KG1 (cell line): ENCODE data around the gene REEP5.
"Not testable (repeated sequence)": the region's sequence is repeated elsewhere in the genome, so short reads cannot be mapped to it uniquely, and the experiment has no call there.

Experiments
- DNase-seq: peaks from one replicate; lab custom pipeline; 2025; lab: John Stamatoyannopoulos, UW

The REEP5 gene

DNA sequence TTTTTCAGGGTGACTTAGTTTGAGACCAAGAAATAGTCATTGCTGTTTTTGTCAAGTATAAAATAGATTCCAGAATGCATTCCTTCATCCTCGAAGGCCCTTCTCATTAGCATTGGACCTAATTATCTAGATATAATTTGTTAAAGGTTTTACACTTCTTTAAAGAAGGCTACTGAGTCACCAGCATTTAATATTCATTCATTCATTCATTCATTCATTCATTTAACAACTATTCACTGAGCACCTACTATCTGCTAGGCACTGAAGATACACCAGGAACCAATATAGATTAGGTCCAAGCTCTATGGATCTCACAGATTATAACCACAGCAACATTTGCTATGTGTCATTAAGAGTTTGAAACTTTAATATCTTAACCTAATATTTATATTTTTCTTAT is 11.1 kb upstream of the REEP5 start:
- no peak for DNase-seq

GRCh38 chr5:112931473-112931872 is 9.4 kb upstream of the REEP5 start:
- no peak for DNase-seq

DNA sequence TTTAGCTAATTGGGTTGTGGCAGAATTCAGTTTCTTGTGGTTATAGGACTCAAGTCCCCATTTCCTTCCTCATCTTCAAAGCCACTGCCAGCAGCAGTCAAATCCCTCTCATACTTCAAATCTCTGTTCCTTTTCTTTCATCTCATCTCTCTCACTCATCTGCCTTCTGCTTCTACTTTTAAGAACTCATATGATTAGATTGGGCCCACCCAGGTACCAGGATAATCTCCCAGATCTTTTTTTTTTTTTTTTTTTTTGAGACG is 8.0 kb upstream of the REEP5 start:
- no peak for DNase-seq

GRCh38 chr5:112929336-112930081 is 7.5 kb upstream of the REEP5 start:
- DNase-seq, result no peak

DNA sequence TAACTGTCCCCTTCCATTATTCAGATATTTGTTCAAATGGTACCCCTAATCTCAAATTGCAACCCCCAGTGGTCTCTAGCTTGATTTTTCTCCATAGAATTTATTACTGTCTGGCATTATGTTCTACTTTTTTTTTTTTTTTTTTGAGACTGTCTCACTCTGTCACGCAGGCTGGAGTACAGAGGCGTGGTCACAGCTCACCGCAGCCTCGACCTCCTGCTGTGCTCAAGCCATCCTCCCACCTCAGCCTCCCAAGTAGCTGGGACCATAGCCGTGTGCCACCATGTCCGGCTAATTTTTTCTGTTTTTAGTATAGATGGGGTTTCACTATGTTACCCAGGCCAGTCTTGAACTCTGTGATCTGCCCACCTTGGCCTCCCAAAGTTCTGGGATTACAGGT is 2.0 kb upstream of the REEP5 start:
- no peak for DNase-seq

- no peak for DNase-seq
Observed at GRCh38 chr5:112923148-112923917, 1.3 kb upstream of the REEP5 start.

DNA sequence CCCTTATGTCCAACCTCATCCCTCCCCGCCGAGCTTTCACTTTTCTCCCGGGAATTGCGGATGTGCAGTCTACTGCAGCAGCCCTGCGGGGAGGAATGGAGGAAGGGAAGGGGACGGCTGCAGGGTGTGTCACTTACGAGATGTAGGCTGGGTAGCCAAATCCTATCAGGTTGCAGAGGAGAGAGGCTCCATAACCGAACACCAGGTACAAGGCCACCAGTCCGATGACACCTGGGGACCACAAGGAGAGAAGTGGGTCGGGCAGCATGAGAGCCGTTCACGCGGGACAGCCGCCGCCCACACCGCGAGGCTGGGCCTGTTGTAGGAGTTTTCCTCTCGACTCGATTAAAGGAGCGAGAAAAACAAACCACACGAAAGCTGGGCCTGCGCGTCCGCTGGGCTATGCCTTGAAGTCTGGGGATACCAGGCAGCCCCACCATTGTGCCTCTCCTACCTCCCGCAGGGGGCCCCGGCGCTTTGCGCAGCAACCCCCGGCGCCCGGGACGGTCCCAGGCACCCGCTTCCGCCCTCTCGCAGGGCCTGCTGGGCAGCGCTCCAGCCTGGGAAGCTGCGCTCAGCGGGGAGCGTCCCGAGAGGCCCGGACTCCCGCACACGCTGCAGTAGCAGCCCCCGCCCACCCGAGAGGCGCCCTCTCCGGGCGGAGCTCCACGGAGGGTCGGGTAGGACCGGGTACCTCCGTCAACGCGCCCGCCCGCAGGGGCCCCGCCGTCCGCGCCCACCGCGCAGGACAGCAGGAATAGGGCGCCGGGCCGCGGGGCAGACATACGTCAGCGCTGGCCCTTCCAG is 798 bp downstream of the REEP5 start:
- no peak for DNase-seq

GRCh38 chr5:112919972-112920371 is 2.1 kb downstream of the REEP5 start:
- no peak for DNase-seq

- DNase-seq, result no peak
Observed at GRCh38 chr5:112918679-112919078, 3.3 kb downstream of the REEP5 start.

- DNase-seq, result no peak
Observed at GRCh38 chr5:112918136-112918535, 3.9 kb downstream of the REEP5 start.

DNA sequence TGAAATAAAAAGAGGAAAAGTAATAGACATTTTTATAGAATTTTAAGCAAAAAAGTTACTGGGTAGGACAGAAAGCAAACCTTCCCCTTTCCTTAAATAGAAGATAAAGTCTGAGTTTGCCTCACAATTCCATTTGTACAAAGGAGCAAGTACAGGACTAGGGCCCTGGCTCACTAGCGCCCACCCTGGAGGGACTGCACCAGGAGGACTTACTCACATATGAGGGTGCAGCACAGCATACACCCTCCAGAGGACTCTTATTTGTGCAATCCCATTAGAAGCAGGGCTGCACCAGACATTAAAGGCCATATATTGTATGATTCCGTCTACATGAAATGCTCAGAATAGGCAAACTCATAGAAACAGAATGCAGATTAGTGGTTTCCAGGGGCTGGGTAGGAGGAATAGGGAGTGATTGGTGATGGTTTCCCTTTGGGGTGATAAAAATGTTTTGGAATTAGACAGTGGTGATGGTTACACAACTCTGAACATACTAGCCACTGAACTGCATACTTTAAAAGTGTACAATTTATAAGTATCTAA is 4.5 kb downstream of the REEP5 start:
- no peak for DNase-seq

DNA sequence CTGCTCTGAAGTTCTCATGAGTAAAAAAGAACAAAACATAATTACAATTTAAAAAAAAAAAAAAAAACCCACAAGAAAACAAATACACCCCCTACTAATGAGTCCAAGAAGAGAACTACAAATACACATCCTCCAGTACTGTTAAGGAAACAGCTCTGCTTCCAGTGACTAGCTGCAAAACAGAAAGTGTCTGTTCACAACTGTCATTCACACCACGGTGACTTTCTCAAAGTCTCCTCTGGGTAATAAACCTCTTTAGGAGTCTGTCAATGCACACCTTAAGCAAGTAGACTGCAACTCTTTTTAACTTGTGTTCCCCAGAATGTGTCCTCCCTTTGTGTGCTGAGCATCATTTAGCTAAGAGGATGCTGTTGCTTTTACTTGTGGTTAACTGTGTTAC is 6.2 kb downstream of the REEP5 start:
- DNase-seq, result no peak

GRCh38 chr5:112914584-112914983 is 7.4 kb downstream of the REEP5 start:
- DNase-seq, result no peak

DNA sequence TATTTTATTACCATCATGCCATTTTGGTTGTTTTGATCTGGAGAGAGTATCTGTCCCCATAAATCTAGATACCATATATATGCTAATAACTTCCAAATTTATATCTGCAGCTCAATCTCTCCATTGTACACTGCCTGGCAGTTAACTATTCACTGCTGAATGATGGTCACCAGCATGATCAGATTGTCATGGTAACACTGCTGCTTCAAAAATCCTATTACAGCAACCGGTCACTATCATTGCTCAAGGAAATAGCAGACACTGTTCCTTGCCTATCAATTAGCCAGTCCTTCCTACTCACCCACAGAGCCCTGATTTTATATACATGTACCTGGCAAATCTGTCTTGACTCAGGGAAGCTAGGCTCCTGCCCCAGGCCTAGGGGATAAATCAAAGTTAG is 11.5 kb downstream of the REEP5 start:
- DNase-seq, result no peak

DNA sequence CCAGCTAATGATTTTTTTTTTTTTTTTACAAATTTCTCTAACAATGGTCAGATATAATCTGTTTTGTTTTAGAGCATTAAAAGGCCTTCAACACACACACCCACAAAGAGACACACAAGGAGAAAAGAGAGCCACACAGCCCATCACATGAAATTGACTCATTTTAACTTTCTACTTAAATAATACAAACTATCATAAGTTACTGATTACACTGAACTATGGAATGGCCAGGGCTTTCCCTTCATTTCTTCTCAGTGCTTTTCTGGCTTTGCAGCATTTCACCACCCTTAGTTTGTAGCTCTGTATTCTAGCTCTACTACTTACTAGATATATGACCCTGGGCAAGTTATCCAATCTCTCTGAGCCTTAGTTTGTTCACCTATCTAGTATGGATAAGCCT is 13.2 kb downstream of the REEP5 start:
- no peak for DNase-seq

- no peak for DNase-seq
Observed at GRCh38 chr5:112907166-112907631, 14.8 kb downstream of the REEP5 start.

DNA sequence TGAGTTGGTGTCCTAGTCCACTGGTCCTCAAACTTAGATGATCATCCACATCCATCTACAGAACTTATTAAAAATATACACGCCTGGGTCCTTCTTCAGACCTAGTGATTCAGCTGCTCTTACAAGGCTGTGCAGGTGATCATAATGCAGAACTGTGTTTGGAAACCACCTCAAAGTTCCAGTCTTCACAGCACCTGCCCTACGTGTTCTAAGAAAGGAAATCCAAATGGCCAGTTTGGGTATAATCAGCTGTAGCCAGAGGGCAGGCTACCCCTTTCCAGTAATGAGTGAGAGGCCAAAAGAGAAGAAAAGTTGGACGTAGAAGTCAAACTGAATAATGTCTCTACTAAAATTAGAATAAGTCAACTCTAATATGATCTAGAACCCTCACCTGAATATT is 15.4 kb downstream of the REEP5 start:
- DNase-seq, result no peak

DNA sequence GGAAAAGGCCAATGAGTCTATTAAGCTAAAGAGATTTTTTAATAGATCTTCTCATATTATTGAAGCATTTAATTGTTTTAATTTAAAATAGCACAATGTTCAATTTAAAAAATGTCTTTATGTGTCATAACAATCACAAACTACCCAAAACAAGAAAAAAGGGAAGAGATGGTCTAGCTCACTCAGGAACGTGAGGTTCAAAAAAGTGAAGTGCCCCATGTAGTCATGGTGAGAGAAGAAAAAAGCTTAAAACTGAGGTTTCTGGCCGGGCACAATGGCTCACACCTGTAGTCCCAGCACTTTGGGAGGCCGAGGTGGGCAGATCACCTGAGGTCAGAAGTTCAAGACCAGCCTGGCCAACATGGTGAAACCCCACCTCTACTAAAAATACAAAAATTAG is 17.0 kb downstream of the REEP5 start:
- DNase-seq, result not testable (repeated sequence)

GRCh38 chr5:112902561-112902960 is 19.5 kb downstream of the REEP5 start:
- no peak for DNase-seq

DNA sequence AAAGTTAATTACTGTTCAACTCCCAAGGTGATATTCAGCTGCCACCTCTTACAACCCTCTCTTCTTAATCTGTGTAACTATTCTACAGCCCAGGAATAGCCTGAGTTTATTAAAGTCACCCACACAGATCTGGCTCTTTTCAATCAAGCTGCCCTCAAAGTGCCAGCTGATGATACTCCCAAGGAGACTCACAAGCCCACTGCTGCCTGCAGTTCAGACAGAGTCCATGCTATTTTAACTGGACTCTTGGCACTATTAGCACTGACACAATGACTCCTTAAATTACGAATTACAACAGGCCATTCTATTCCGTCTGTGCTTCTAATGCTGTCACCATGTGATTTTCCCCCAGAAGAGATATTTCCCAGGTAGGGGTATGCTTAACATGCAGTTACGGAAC is 26.3 kb downstream of the REEP5 start:
- no peak for DNase-seq

DNA sequence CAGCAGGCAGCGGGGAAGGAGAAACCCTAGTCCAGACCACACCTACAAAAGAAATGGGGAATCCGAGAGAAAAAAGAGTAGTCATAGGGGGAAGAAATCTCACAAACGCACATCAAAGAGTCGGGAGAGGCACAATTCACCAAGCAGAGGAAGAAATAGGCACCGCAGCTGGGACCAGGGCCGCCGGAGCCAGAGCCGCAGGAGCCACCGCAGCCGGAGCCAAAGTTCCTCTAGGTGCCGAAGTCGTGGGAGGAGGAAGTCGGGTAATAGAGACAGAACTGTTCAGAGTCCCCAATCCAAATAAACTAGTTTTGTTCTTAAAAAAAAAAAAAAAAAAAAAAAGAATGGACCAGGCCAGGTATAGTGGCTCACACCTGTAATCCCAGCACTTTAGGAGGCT is 29.3 kb downstream of the REEP5 start:
- DNase-seq, result no peak

DNA sequence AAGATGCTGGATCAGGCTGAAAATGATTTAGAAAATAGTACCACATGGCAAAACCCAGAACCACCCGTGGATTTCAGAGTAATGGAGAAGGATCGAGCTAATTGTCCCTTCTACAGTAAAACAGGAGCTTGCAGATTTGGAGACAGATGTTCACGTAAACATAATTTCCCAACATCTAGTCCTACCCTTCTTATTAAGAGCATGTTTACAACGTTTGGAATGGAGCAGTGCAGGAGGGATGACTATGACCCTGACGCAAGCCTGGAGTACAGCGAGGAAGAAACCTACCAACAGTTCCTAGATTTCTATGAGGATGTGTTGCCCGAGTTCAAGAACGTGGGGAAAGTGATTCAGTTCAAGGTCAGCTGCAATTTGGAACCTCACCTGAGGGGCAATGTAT is 30.0 kb downstream of the REEP5 start:
- DNase-seq, result not testable (repeated sequence)

DNA sequence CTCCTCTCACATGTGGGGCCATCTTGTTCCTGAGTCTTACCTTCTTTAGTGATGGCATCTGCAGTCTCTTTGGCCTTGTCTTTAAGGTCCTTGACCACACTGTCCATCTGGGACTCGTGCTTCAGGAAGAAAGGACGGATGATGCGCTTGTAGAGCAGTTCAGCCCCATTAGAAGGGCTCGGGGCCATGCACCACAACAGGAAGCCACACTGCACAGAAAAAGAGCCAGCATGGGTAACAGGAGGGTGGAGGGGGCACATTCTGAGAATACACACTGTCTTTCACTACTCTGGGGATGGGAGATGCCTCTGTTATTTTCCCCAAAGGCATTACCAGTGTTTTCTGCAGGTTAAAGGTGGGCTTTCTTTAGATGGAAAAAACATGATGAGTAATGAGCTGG is 35.1 kb downstream of the REEP5 start:
- DNase-seq, result no peak
